G401 (cell line): ENCODE results near the gene C1orf52. TPM values are rescaled to one million over a fixed set of nuclear protein-coding genes. Genes with fewer than 3 reads are reported as not detected.

Experiments used
- DNase-seq: peaks from one replicate; pipeline ENCODE4 v3.0.0-alpha.2; 2015; ENCODE audit warnings: low spot score
- in situ Hi-C: cut with HindIII; loops from 2 replicates; pipeline ENCODE4 v1.10.0; 2016; ENCODE audit warnings: low sequenced_read_pairs, mixed read lengths
- total RNA-seq: library from RNA; depleted of rRNA; stranded (reverse); fragments of >200 nt; shearing (Covaris generic); gene quantifications from 2 replicates; pipeline ENCODE4 v1.2.3, GENCODE V29; 2014; rRNA removed

Gene C1orf52
- 23.2 and 34.3 TPM in 2 replicates for total RNA-seq

- DNase-seq: peak; percentile 91
- in situ Hi-C loops: no loop called here
These were observed at the start of gene C1orf52 for GRCh38 chr1:85259118-85259911. Gene C1orf52, minus strand, starts transcription at chr1:85259662. Its CDS starts 29 bp downstream, at chr1:85259633.

GRCh38 chr1:85308833-85309350, 49.4 kb upstream of the C1orf52 start:
- no peak for DNase-seq
- in situ Hi-C loops: loop anchor here (25.0 kb wide), 1 partner anchor 578 kb away; no protein-coding TSS in a partner anchor

- DNase-seq: peak; percentile 84
These were observed 48.7 kb upstream of the C1orf52 start for GRCh38 chr1:85307987-85308832.

GRCh38 chr1:85306236-85306635, 46.8 kb upstream of the C1orf52 start:
- in situ Hi-C loops: loop anchor here (25.0 kb wide), 1 partner anchor 581 kb away; no protein-coding TSS in a partner anchor
- no peak for DNase-seq

More at GRCh38 chr1:85307987-85308832, 48.7 kb upstream of the C1orf52 start:
- in situ Hi-C loops: loop anchor here (25.0 kb wide), 1 partner anchor 579 kb away; no protein-coding TSS in a partner anchor

GRCh38 chr1:85303440-85304162, 44.1 kb upstream of the C1orf52 start:
- no peak for DNase-seq
- in situ Hi-C loops: loop anchor here (25.0 kb wide), 1 partner anchor 584 kb away; no protein-coding TSS in a partner anchor

GRCh38 chr1:85300140-85300539, 40.7 kb upstream of the C1orf52 start:
- DNase-seq: no peak
- in situ Hi-C loops: loop anchor here (25.0 kb wide), 1 partner anchor 587 kb away; no protein-coding TSS in a partner anchor

- no peak for DNase-seq
- in situ Hi-C loops: no loop called here
These were observed 38.6 kb upstream of the C1orf52 start for GRCh38 chr1:85297855-85298629.

GRCh38 chr1:85297538-85297854, 38.0 kb upstream of the C1orf52 start:
- no peak for DNase-seq
- in situ Hi-C loops: no loop called here

GRCh38 chr1:85296980-85297379, 37.5 kb upstream of the C1orf52 start:
- no peak for DNase-seq
- in situ Hi-C loops: no loop called here

- in situ Hi-C loops: no loop called here
- DNase-seq: no peak
These were observed 36.2 kb upstream of the C1orf52 start for GRCh38 chr1:85295654-85296053.

- no peak for DNase-seq
- in situ Hi-C loops: no loop called here
These were observed 35.6 kb upstream of the C1orf52 start for GRCh38 chr1:85295006-85295431.

- in situ Hi-C loops: no loop called here
- no peak for DNase-seq
These were observed 31.4 kb upstream of the C1orf52 start for GRCh38 chr1:85290826-85291225.

GRCh38 chr1:85289848-85290335, 30.4 kb upstream of the C1orf52 start:
- DNase-seq: no peak
- in situ Hi-C loops: no loop called here

- in situ Hi-C loops: no loop called here
- DNase-seq: no peak
These were observed 29.9 kb upstream of the C1orf52 start for GRCh38 chr1:85289207-85289847.

- DNase-seq: no peak
- in situ Hi-C loops: no loop called here
These were observed 24.7 kb upstream of the C1orf52 start for GRCh38 chr1:85284202-85284601.

- in situ Hi-C loops: no loop called here
- no peak for DNase-seq
These were observed 24.2 kb upstream of the C1orf52 start for GRCh38 chr1:85283475-85284199.

GRCh38 chr1:85282424-85282823, 23.0 kb upstream of the C1orf52 start:
- DNase-seq: no peak
- in situ Hi-C loops: no loop called here
